Bronchial epithelial cell (primary cell): ENCODE results near the gene FBXW2. TPM values are rescaled to one million over a fixed set of nuclear protein-coding genes. Genes with fewer than 3 reads are reported as not detected.

Experiments
- DNase-seq: peaks from one replicate; pipeline ENCODE4 v3.0.0-alpha.2; 2010; ENCODE audit warnings: low read depth
- FAIRE-seq: peaks from 2 replicates; lab custom pipeline; 2011; peaks lifted over from hg19 to GRCh38; lab: Jason Lieb, UNC
- H3K27me3 ChIP-seq: 2 replicates; pipeline ENCODE4 v1.5.1; 2011; ENCODE audit warnings: low read length; ENCODE audit not compliant: control insufficient read depth, insufficient read depth
- H3K36me3 ChIP-seq: 2 replicates; pipeline ENCODE4 v1.5.1; 2011; ENCODE audit warnings: low read length; ENCODE audit not compliant: control insufficient read depth, insufficient read depth
- H3K4me3 ChIP-seq: 2 replicates; pipeline ENCODE4 v1.5.1; 2011; ENCODE audit warnings: mild to moderate bottlenecking, low read depth, low read length, control low read depth
- total RNA-seq: library from RNA; depleted of rRNA; stranded (reverse); fragments of >200 nt; gene quantifications from 2 replicates; pipeline ENCODE4 v1.2.1, GENCODE V29; 2014
- TF ChIP-seq, protein P1 (sequence below): IDR thresholded peaks from 2 replicates; pipeline ENCODE4 v1.5.1; 2011; ENCODE audit warnings: mild to moderate bottlenecking, moderate library complexity, low read length, control low read depth, inconsistent platforms; ENCODE audit not compliant: insufficient read depth, severe bottlenecking

Gene FBXW2
- total RNA-seq, 1 donor from 2014 or later: 31.1 TPM

- H3K4me3 ChIP-seq: no peak overlapping the region
- TF ChIP-seq, protein P1, sequence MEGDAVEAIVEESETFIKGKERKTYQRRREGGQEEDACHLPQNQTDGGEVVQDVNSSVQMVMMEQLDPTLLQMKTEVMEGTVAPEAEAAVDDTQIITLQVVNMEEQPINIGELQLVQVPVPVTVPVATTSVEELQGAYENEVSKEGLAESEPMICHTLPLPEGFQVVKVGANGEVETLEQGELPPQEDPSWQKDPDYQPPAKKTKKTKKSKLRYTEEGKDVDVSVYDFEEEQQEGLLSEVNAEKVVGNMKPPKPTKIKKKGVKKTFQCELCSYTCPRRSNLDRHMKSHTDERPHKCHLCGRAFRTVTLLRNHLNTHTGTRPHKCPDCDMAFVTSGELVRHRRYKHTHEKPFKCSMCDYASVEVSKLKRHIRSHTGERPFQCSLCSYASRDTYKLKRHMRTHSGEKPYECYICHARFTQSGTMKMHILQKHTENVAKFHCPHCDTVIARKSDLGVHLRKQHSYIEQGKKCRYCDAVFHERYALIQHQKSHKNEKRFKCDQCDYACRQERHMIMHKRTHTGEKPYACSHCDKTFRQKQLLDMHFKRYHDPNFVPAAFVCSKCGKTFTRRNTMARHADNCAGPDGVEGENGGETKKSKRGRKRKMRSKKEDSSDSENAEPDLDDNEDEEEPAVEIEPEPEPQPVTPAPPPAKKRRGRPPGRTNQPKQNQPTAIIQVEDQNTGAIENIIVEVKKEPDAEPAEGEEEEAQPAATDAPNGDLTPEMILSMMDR: no peak
- no peak for DNase-seq
- H3K27me3 ChIP-seq: no peaks in the 10 kb centered on the region
- no peak for FAIRE-seq
- H3K36me3 ChIP-seq: peaks cover 3% of the 10 kb centered on the region
Measured at GRCh38 chr9:120777229-120777628, 16.0 kb downstream of the FBXW2 start.

GRCh38 chr9:120776788-120777187, 16.4 kb downstream of the FBXW2 start:
- H3K4me3 ChIP-seq: no peak overlapping the region
- H3K36me3 ChIP-seq: peaks cover 3% of the 10 kb centered on the region
- FAIRE-seq: no peak
- TF ChIP-seq, protein P1: no peak
- no peaks in the 10 kb centered on the region for H3K27me3 ChIP-seq
- peak; percentile 49 for DNase-seq

GRCh38 chr9:120775859-120776258, 17.4 kb downstream of the FBXW2 start:
- TF ChIP-seq, protein P1: no peak
- Histone ChIP-seq H3K27me3 (no peaks in the 10 kb centered on the region), H3K4me3 (no peak overlapping the region), H3K36me3 (peaks cover 6% of the 10 kb centered on the region)
- FAIRE-seq (peak; percentile 83), DNase-seq (peak; percentile 99)

GRCh38 chr9:120774719-120775118, 18.5 kb downstream of the FBXW2 start:
- TF ChIP-seq, protein P1: no peak
- DNase-seq: no peak

GRCh38 chr9:120773256-120773655, 20.0 kb downstream of the FBXW2 start:
- DNase-seq (no peak), FAIRE-seq (no peak)
- peaks cover 8% of the 10 kb centered on the region for H3K36me3 ChIP-seq
- H3K27me3 ChIP-seq: no peaks in the 10 kb centered on the region
- H3K4me3 ChIP-seq: no peak overlapping the region
- TF ChIP-seq, protein P1: no peak

More at GRCh38 chr9:120774719-120775118, 18.5 kb downstream of the FBXW2 start:
- FAIRE-seq: no peak
- H3K4me3 ChIP-seq: no peak overlapping the region
- H3K36me3 ChIP-seq: peaks cover 8% of the 10 kb centered on the region
- no peaks in the 10 kb centered on the region for H3K27me3 ChIP-seq

- DNase-seq (no peak), FAIRE-seq (no peak)
- peaks cover 10% of the 10 kb centered on the region for H3K36me3 ChIP-seq
- H3K27me3 ChIP-seq: no peaks in the 10 kb centered on the region
- H3K4me3 ChIP-seq: no peak overlapping the region
- TF ChIP-seq, protein P1: no peak
Measured at GRCh38 chr9:120770931-120771330, 22.3 kb downstream of the FBXW2 start.
